HG03565 (cell line): ENCODE data around the gene ATL2.
"Not testable (repeated sequence)": the region's sequence is repeated elsewhere in the genome, so short reads cannot be mapped to it uniquely, and the experiment has no call there.

Experiments used
- ATAC-seq: cut with Tn5 transposase; IDR thresholded peaks from one replicate; pipeline ENCODE4 v1.9.1; 2021; ENCODE audit warnings: mild to moderate bottlenecking, moderate library complexity; ENCODE audit not compliant: unreplicated experiment

The ATL2 gene

DNA sequence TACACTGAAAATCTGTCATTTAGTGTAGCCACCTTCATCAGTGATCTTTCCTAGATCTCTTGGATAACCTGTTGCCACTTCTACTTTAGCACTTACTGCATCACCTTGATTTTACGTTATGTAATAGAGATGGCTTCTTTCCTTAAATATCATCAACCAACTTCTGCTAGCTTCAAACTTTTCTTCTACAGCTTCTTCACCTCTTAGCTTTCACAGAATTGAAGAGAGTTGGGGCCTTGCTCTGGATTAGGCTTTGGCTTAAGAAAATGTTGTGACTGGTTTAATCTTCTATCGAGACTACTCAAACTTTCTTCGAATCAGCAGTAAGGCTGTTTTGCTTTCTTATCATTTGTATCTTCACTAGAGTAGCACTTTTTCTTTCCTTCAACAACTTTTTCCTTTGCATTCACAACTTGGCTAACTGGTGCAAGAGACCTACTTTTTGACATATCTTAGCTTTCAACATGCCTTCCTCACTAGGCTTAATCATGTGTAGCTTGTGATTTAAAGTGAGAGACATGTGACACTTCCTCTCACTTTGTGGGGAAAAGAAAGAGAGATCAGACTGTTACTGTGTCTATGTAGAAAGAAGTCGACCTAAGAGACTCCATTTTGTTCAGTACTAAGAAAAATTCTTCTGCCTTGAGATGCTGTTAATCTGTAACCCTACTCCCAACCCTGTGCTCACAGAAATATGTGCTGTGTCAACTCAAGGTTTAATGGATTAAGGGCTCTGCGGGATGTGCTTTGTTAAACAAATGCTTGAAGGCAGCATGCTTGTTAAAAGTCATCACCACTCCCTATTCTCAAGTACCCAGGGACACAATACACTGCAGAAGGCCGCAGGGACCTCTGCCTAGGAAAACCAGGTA, 99.6 kb downstream of the ATL2 start:
- no peak for ATAC-seq

GRCh38 chr2:38274286-38275276, 102.5 kb downstream of the ATL2 start:
- ATAC-seq: no peak

- no peak for ATAC-seq
These were observed 105.4 kb downstream of the ATL2 start for GRCh38 chr2:38271697-38272096.

DNA sequence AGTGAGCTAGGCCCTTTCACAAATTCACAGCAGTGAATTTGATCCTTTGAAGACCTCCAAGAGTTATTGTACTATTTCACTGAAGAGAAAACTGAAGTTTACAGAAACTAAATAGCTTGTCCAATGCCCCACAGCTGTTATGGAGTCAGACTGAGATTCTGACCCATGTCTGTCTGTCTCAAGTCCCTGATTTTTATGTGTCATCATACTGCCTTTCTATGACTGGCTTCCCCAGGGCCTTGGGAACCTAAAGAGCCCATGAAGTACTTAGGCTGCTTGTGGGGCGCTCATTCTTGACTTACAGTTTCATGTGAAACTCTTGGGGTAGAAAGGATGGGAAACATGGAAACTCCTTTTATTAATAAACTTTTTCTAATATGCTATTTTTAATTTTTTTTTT, 107.7 kb downstream of the ATL2 start:
- no peak for ATAC-seq

DNA sequence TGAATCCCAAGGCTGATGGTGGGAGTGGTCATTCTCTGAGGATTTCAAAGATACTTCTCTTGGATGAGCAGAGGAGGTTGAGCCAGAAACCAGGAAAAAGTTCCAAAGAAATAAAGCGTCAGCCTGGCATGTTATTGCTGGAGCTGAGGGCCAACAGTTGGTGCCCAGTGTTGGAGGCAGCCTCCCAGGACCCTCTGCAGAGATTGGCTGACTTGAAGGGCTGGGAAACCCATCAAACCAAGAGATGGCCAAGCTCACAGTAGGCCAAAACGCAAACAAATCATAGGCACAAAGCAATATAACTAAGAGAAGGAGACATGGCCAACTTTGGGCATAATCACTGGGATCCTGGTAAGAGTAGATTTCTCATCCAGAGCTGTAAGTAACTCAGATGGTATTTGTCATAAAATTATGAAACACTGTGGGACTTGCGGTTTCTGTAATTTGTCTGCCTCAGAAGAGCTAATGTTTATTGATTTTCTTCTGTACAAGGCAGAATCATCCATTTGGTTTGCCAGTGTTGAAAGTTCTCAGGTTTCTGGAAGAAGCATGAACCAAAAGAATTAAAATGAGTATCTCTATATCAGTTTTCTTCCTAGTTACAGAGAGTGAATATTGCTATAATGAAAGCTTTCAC, 108.3 kb downstream of the ATL2 start:
- no peak for ATAC-seq

DNA sequence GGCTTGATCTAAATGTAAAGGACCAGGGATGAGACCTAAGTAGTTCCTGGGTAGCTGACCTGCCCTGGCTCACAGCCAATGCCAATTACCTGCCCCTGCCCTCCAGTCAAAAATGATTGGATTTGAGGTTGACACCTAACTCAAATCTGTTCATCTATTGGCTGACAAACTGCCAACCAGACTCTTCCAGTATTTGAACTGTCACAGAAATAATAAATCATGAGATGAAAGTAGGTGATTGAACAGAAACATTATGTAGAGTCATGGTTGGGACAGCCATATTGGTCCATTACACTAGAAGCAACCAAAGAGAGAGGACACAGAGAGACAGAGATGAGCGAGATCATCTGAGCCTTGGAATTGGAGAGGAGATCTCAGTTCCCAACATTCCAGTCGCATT, 109.1 kb downstream of the ATL2 start:
- ATAC-seq: no peak

DNA sequence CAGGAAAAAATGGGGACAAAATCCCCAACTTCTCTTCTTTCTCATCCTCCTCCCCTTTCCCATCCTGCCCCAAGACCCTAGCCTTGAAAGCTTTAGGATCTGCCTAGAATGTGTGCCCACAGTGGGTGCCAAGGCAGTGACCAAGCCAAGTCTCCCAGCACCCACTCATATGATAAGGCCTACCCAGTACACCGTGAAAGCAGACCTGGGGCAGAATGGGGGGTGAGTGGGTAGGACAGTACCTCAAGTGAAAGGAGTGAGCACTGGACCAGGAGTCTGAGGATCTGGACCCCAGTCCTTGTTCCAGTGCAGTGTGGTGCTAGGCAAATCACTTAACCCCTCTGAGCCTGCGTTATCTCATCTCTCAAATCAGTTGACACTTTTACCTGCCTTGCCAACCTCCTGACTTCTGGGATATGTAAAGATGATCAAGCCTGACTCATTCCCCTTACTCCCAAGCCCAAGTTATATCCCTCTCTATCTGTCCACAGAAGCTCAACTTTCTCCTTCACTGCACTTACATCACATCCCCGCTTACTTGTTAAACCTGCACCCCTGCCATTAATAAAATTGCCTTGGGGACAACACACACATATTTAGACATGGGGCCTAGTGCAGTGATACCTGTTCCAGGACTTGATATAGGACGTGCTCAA, 109.7 kb downstream of the ATL2 start:
- no peak for ATAC-seq

DNA sequence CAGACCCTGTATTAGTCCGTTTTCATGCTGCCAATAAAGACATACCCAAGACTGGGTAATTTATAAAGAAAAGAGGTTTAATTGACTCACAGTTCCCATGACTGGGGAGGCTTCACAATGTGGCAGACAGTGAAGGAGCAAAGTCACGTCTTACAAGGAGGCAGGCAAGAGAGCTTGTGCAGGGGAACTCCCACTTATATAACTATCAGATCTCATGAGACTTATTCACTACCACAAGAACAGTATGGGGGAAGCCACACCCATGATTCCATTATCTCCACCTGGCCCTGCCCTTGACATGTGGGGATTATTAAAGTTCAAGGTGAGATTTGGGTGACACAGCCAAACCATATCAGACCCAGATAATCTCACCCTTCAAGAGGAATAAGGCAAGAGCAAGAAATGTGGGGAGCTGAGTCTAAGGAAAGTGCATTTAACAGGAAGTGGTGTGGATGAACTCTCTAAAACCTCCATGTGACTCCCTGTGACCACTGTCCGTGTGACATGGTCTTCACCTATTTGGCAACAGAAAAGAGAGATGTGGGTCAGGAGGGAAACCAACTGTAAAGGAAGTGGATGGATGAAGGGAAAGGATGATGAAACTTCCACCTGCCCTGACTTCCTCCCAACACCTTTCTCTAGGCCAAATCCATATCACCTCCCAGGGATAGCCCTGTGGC, 110.6 kb downstream of the ATL2 start:
- no peak for ATAC-seq

GRCh38 chr2:38265461-38265860, 111.6 kb downstream of the ATL2 start:
- ATAC-seq: no peak

DNA sequence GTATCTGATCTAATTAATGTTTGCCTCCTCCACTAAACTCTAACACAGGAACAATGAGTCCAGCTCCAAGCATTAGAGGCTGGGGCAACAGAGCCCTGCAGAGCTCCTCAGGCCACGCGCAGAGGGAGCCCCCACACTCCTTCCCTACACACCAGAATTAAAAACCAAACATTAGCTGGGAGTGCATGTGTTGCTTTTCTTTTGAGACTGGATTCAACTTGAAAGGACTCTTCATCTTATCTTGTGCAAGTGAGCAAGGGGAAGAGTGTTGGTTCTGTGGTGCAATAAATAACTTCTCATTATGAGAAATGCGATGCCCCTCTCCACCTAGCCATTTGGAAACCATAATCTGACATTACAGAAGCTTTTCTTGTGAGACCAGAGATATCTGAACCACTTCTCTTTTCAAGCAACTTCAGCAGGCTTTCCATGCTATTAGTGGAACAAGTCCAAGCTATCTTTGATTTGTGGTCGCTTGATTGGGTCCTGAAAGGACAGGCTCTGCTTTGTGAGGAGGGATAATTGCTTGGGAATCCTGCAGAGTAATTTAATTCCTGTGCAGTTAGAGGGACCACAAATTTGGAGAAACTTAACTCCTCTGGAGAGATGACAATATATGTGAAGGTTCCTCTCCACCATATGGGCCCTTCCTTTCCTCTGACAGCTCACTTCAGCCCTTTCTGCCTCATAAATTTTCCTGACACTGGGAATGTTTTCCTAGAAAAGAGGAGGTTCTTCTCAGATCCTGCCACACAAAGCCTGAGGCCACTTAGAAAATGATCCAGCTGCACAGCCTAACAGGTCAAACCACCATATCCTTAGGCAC, 112.5 kb downstream of the ATL2 start:
- no peak for ATAC-seq

DNA sequence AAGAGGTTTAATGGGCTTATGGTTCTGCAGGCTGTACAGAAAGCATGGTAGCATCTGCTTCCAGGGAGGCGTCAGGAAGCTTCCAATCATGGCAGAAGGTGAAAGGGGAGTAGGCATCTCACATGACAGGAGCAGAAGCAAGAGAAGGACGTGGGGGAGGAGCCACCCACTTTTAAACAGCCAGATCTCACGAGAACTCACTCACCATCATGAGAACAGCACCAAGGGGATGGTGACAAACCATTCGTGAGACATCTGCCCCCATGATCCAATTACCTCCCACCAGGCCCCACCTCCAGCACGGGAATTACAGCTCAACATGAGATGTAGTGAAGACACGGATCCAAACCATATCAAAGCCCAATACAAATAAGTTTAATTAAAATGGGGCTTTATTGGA, 113.8 kb downstream of the ATL2 start:
- no peak for ATAC-seq

GRCh38 chr2:38262069-38262871, 114.8 kb downstream of the ATL2 start:
- ATAC-seq: no peak

- ATAC-seq: no peak
These were observed 115.5 kb downstream of the ATL2 start for GRCh38 chr2:38261569-38262068.

- ATAC-seq: no peak
These were observed 116.1 kb downstream of the ATL2 start for GRCh38 chr2:38260972-38261371.

GRCh38 chr2:38260469-38260868, 116.6 kb downstream of the ATL2 start:
- no peak for ATAC-seq

- no peak for ATAC-seq
These were observed 117.8 kb downstream of the ATL2 start for GRCh38 chr2:38259311-38259710.

- not testable (repeated sequence) for ATAC-seq
These were observed 119.4 kb downstream of the ATL2 start for GRCh38 chr2:38257680-38258079.

GRCh38 chr2:38256610-38257009, 120.5 kb downstream of the ATL2 start:
- ATAC-seq: no peak
